NT2/D1 (cell line): Measurements from ENCODE around the gene HPS5.

Source experiments
- DNase-seq: peaks from one replicate; pipeline ENCODE4 v3.0.0-alpha.2; 2011; ENCODE audit warnings: low read depth, low spot score
- H3K27me3 ChIP-seq: 2 replicates; pipeline ENCODE4 v1.6.0; 2011; ENCODE audit warnings: mild to moderate bottlenecking; ENCODE audit not compliant: insufficient read length, insufficient read depth
- H3K36me3 ChIP-seq: 2 replicates; pipeline ENCODE4 v1.6.1; 2011; ENCODE audit warnings: mild to moderate bottlenecking, low read length, mixed read lengths; ENCODE audit not compliant: insufficient read depth, insufficient read length
- H3K4me1 ChIP-seq: 2 replicates; pipeline ENCODE4 v1.5.1; 2011; ENCODE audit not compliant: insufficient read depth, insufficient read length
- H3K4me3 ChIP-seq: 2 replicates; pipeline ENCODE4 v1.5.1; 2011; ENCODE audit warnings: low read depth; ENCODE audit not compliant: insufficient read length
- H3K9ac ChIP-seq: 2 replicates; pipeline ENCODE4 v1.6.0; 2011; ENCODE audit warnings: low read depth; ENCODE audit not compliant: insufficient read length
- H3K9me3 ChIP-seq: 2 replicates; pipeline ENCODE4 v1.5.1; 2011; ENCODE audit warnings: mild to moderate bottlenecking, low read length; ENCODE audit not compliant: insufficient read depth
- SUZ12 ChIP-seq: IDR thresholded peaks from 2 replicates; pipeline ENCODE4 v1.6.1; 2011; ENCODE audit not compliant: insufficient read length, insufficient read depth; ENCODE audit errors: extremely low read depth
- YY1 ChIP-seq: IDR thresholded peaks from 2 replicates; pipeline ENCODE4 v1.6.1; 2011; ENCODE audit not compliant: insufficient read length, insufficient read depth
- ZNF274 ChIP-seq: IDR thresholded peaks from 2 replicates; pipeline ENCODE4 v1.6.1; 2011; ENCODE audit warnings: mild to moderate bottlenecking, low read depth, low read length

Gene HPS5

DNA sequence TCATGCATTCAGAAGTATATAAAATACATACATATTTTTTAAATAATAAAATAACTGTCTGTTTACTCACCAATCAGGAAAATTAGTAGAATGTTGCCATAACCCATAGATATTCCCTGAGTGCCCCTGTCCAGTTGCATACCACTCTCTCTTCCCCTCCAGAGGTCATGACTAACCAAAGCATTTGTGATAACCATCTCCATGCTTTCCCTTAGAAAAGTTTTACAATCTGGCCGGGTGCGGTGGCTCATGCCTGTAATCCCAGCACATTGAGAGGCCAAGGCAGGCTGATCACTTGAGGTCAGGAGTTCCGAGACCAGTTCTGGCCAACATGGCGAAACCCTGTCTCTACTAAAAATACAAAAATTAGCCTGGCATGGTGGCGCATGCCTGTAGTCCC, 39.2 kb upstream of the HPS5 start:
- Histone ChIP-seq H3K9ac (no peak overlapping the region), H3K27me3 (no peaks in the 10 kb centered on the region), H3K4me1 (no peaks in the 10 kb centered on the region), H3K9me3 (no peaks in the 10 kb centered on the region), H3K4me3 (no peak overlapping the region), H3K36me3 (peaks cover 70% of the 10 kb centered on the region)
- DNase-seq, result no peak
- TF ChIP-seq YY1 (no peak), ZNF274 (no peak)

DNA sequence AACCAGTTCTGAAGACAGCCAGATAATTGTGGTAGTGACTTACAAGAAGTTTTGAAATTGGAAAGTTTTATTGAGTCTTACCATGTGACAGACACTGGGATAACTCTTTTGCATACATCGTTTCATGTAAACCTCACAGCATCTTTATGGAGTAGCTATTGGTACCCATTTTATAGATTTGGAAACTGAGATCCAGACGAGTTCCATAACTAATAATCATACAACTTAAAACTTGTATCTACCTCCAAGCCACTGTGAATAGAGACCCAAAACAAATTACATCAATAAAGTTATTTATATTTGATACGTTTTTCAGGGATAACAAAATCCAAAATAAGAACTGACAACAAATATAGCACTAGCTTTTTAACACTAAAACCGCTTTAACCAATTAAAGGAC, 36.7 kb upstream of the HPS5 start:
- TF ChIP-seq SUZ12 (no peak), YY1 (no peak), ZNF274 (no peak)
- no peaks in the 10 kb centered on the region for H3K4me1 ChIP-seq
- no peak overlapping the region for H3K4me3 ChIP-seq
- DNase-seq, result no peak
- H3K9ac ChIP-seq, result no peak overlapping the region
- H3K9me3 ChIP-seq, result no peaks in the 10 kb centered on the region
- peaks cover 64% of the 10 kb centered on the region for H3K36me3 ChIP-seq
- H3K27me3 ChIP-seq, result no peaks in the 10 kb centered on the region

DNA sequence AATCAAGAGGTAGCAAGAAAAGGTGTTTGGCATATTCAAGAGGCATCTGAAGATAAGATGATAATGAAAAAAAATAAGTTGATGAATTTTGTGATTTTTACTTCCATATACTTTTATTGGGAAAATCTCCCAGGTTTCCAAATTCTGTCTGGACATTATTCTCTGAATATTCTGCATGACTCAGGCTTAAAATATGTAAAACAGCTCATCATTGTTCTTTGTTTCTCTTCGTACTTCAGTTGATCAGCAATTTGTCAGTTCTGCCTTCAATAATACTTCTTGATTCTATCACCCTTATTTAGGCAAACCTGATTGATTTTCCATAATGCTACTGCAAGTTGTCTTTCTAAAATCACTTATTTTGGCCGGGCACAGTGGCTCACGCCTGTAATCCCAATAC, 30.6 kb upstream of the HPS5 start:
- no peaks in the 10 kb centered on the region for H3K9me3 ChIP-seq
- H3K36me3 ChIP-seq, result peaks cover 54% of the 10 kb centered on the region
- no peak overlapping the region for H3K9ac ChIP-seq
- H3K4me1 ChIP-seq, result no peaks in the 10 kb centered on the region
- no peak for DNase-seq
- TF ChIP-seq ZNF274 (no peak), YY1 (no peak), SUZ12 (no peak)
- no peaks in the 10 kb centered on the region for H3K27me3 ChIP-seq
- H3K4me3 ChIP-seq, result no peak overlapping the region

DNA sequence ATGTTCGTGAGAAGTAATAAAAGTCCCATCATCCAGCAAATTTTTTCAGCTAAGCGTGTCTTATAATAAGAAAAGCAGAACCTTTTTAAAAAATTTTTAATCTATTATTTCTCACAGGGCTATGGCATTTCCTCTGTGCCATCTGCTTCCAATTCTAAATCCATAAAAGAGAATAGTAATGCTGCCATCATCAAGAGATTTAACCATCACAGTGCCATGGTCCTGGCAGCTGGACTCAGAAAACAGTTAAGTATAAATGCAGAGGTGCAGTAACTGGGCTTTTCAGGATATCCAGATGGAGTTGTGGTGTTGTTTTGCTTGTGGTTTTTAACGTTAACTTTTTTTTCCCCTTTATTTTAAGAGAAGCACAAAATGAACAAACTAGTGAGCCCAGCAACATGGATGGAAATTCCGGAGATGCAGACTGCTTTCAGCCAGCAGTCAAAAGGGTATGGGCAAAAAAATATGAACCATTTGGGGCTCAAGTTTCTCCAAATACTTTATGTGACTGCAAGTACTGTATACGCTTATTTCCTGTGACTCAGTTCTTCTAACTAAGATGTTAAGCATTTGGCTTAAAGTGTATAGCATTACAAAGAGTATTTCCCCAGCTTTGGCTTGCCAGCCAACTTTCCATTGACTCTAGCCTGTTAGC, 25.7 kb upstream of the HPS5 start:
- Histone ChIP-seq H3K9ac (no peak overlapping the region), H3K36me3 (peaks cover 50% of the 10 kb centered on the region)
- TF ChIP-seq SUZ12 (no peak), ZNF274 (no peak), YY1 (no peak)

DNA sequence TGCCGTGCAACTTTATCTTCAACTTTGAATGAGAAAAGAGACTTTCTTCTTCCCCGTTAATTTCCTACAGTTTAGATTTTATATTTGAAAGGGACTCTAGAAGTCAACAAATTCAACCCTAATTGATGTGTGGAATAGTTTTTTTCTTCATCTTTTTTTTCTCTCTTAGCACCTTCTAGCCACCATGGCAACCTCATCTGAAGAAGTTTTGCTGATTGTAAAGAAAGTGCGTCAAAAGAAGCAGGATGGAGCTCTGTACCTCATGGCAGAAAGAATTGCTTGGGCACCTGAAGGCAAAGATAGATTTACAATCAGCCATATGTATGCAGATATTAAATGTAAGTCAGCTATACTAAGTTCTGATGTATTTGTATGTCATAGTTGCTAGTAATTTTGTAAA, 11.0 kb upstream of the HPS5 start:
- Histone ChIP-seq H3K4me3 (no peak overlapping the region), H3K4me1 (peaks cover 4% of the 10 kb centered on the region), H3K9me3 (no peaks in the 10 kb centered on the region), H3K36me3 (peaks cover 58% of the 10 kb centered on the region), H3K27me3 (no peaks in the 10 kb centered on the region), H3K9ac (no peak overlapping the region)
- DNase-seq, result no peak
- TF ChIP-seq ZNF274 (no peak), SUZ12 (no peak), YY1 (no peak)

More for the DNA sequence above, 25.7 kb upstream of the HPS5 start:
- Histone ChIP-seq H3K4me1 (no peaks in the 10 kb centered on the region), H3K9me3 (no peaks in the 10 kb centered on the region), H3K4me3 (no peak overlapping the region), H3K27me3 (no peaks in the 10 kb centered on the region)
- DNase-seq, result no peak

DNA sequence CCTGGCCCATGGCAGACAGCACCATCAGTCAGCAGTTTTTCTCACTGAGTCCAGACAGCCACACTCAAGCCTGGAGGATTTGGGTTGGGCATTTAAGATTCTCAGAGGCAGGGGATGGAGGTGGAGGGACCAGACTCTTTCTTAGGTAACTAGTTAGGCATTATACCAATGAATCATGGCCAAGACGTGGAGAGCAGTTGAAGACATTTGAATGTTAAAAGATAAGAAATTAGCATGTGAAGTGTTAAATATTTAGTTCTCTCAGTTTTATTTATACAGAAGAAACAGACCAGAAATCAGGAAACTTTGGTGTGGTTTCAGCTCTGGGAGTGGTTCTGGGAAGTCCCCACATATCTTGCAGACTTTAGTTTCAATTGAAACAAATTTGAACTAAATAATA, 10.4 kb upstream of the HPS5 start:
- Histone ChIP-seq H3K9me3 (no peaks in the 10 kb centered on the region), H3K9ac (no peak overlapping the region), H3K4me1 (peaks cover 4% of the 10 kb centered on the region), H3K4me3 (no peak overlapping the region), H3K36me3 (peaks cover 58% of the 10 kb centered on the region), H3K27me3 (no peaks in the 10 kb centered on the region)
- no peak for TF ChIP-seq YY1
- TF ChIP-seq SUZ12, result no peak
- TF ChIP-seq ZNF274, result no peak
- DNase-seq, result peak; percentile 30

DNA sequence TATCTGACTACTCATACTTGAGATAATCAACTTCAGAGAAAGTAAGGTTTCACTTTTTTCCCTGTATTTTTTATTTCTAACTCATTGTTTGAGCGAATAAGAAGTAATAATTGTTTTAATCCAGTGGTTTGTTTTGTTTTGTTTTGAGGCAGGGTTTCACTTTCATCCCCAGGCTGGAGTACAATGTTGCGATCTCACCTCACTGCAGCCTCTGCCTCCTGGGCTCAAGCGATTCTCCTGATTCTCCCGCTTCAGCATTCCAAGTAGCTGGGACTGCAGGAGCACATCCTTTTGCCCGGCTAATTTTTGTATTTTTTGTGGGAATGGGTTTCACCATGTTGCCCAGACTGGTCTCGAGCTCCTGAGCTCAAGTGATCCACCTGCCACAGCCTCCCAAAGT, 9.0 kb upstream of the HPS5 start:
- peaks cover 58% of the 10 kb centered on the region for H3K36me3 ChIP-seq
- H3K27me3 ChIP-seq, result no peaks in the 10 kb centered on the region
- TF ChIP-seq SUZ12, result no peak
- TF ChIP-seq ZNF274, result no peak
- TF ChIP-seq YY1, result no peak
- no peak overlapping the region for H3K4me3 ChIP-seq
- DNase-seq, result no peak
- H3K9ac ChIP-seq, result no peak overlapping the region
- H3K9me3 ChIP-seq, result no peaks in the 10 kb centered on the region
- peaks cover 4% of the 10 kb centered on the region for H3K4me1 ChIP-seq
